B cell (primary cell): Measurements from ENCODE around the gene KIAA1217. TPM values are rescaled to one million over a fixed set of nuclear protein-coding genes. Genes with fewer than 3 reads are reported as not detected.

ENCODE experiments used
- ATAC-seq: fragments of 200-7000 bp; cut with Tn5 transposase; one replicate; pipeline ENCODE4 v1.10.0; 2021; ENCODE audit warnings: low read depth, mild to moderate bottlenecking, moderate number of reproducible peaks, moderate library complexity
- CTCF ChIA-PET: fragments of 350-600 bp; sonication (Branson Sonifier 250); formaldehyde crosslinking; loops from one replicate; lab custom pipeline; 2021; ENCODE audit warnings: antibody characterized with exemption, inconsistent platforms; lab: Charles Lee
- POLR2A ChIA-PET: fragments of 350-600 bp; sonication (Branson Sonifier 250); formaldehyde crosslinking; loops from one replicate; lab custom pipeline; 2021; ENCODE audit warnings: antibody characterized with exemption; lab: Charles Lee
- DNase-seq: peaks from one replicate; pipeline ENCODE4 v3.0.0; 2013
- H2AFZ ChIP-seq: 2 replicates; pipeline ENCODE4 v1.6.1; 2012; ENCODE audit warnings: mild to moderate bottlenecking, low read depth, low read length; ENCODE audit not compliant: insufficient read depth, poor library complexity, severe bottlenecking
- H3K27ac ChIP-seq, 2 donors: 1 replicate in 1 of 2; 2 replicates in 1 of 2; pipeline ENCODE4 v1.5.1; 2012 to 2013; ENCODE audit warnings: low read length in 2 of 2, mild to moderate bottlenecking in 2 of 2, moderate library complexity in 1 of 2
- H3K27me3 ChIP-seq, 4 experiments: fragments of 200-600 bp in 1 of 4; sonication (generic) in 1 of 4; replicated peaks in 1 of 4; 1 replicate in 2 of 4; 2 replicates in 2 of 4; pipeline versions ENCODE4 v1.6.1 to v1.7.0; 2013 to 2016; ENCODE audit warnings: low read length in 3 of 4, mild to moderate bottlenecking in 2 of 4, mixed read lengths in 1 of 4, moderate library complexity in 1 of 4; ENCODE audit not compliant: insufficient read depth in 4 of 4, control insufficient read depth in 3 of 4; ENCODE audit errors: control extremely low read depth in 1 of 4
- H3K36me3 ChIP-seq, 2 experiments: replicated peaks in 1 of 2; 1 replicate in 1 of 2; 2 replicates in 1 of 2; pipeline versions ENCODE4 v1.6.1 to v1.7.1; 2013; ENCODE audit warnings: low read length in 1 of 2; ENCODE audit not compliant: insufficient read depth in 2 of 2, control insufficient read depth in 1 of 2; ENCODE audit errors: control extremely low read depth in 1 of 2, extremely low read depth in 1 of 2
- H3K4me1 ChIP-seq, 2 donors: fragments of 200-600 bp in 1 of 2; sonication (generic) in 1 of 2; 1 replicate in 1 of 2; 2 replicates in 1 of 2; pipeline versions ENCODE4 v1.5.1 to v1.6.1; 2013 to 2017; ENCODE audit warnings: low read length in 2 of 2; ENCODE audit not compliant: control insufficient read depth in 2 of 2, insufficient read depth in 2 of 2
- H3K4me2 ChIP-seq: replicated peaks from 2 replicates; pipeline ENCODE3; 2012; ENCODE audit warnings: mild to moderate bottlenecking, low read depth, low read length; ENCODE audit not compliant: poor library complexity, severe bottlenecking
- H3K4me3 ChIP-seq, 5 experiments: fragments of 200-600 bp in 1 of 5; sonication (generic) in 1 of 5; 1 replicate in 3 of 5; 2 replicates in 2 of 5; pipeline versions ENCODE4 v1.5.1 to v1.7.0; 2011 to 2016; ENCODE audit warnings: low read length in 4 of 5, mild to moderate bottlenecking in 4 of 5, low read depth in 2 of 5, control low read depth in 1 of 5, moderate library complexity in 1 of 5; ENCODE audit not compliant: insufficient read depth in 1 of 5; ENCODE audit errors: control extremely low read depth in 1 of 5, extremely low read depth in 1 of 5
- H3K79me2 ChIP-seq: fragments of 200-600 bp; sonication (generic); one replicate; pipeline ENCODE4 v1.6.0; 2016; ENCODE audit warnings: low read length; ENCODE audit not compliant: control insufficient read depth, insufficient read depth
- H3K9ac ChIP-seq: fragments of 200-600 bp; sonication (generic); 2 replicates; pipeline ENCODE4 v1.6.1; 2017; ENCODE audit warnings: mild to moderate bottlenecking, low read length, moderate library complexity
- H3K9me3 ChIP-seq, 3 donors: one replicate each; pipeline versions ENCODE4 v1.6.1 to v1.7.1; 2013; ENCODE audit warnings: low read length in 2 of 3; ENCODE audit not compliant: control insufficient read depth in 2 of 3, insufficient read depth in 1 of 3; ENCODE audit errors: control extremely low read depth in 1 of 3
- H4K20me1 ChIP-seq: 2 replicates; pipeline ENCODE4 v1.6.0; 2012; ENCODE audit warnings: mild to moderate bottlenecking, low read length; ENCODE audit not compliant: insufficient read depth, control insufficient read depth, poor library complexity, severe bottlenecking
- H3K27ac Mint-ChIP-seq: one replicate; pipeline ENCODE4 v1.8.0; 2021; ENCODE audit warnings: mixed read lengths
- H3K27me3 Mint-ChIP-seq: one replicate; pipeline ENCODE4 v1.8.0; 2021; ENCODE audit warnings: mixed read lengths
- H3K4me1 Mint-ChIP-seq: one replicate; pipeline ENCODE4 v1.8.0; 2021; ENCODE audit warnings: mixed read lengths
- H3K4me3 Mint-ChIP-seq: one replicate; pipeline ENCODE4 v1.8.0; 2021; ENCODE audit warnings: mixed read lengths
- H3K9me3 Mint-ChIP-seq: one replicate; pipeline ENCODE4 v1.8.0; 2022; ENCODE audit warnings: mixed read lengths; ENCODE audit not compliant: insufficient read depth
- EZH2 ChIP-seq: IDR thresholded peaks from 2 replicates; pipeline ENCODE4 v1.6.1; 2012; ENCODE audit warnings: borderline replicate concordance, low read depth, mild to moderate bottlenecking, moderate library complexity, low read length; ENCODE audit not compliant: insufficient read depth, poor library complexity, severe bottlenecking
- WGBS: methylation state at CpG from one replicate; pipeline ENCODE4 v1.1.5; 2013; ENCODE audit warnings: missing lambda C conversion rate; ENCODE audit not compliant: insufficient coverage; 5-methylcytosine and 5-hydroxymethylcytosine counted together
- intact Hi-C: fragments of 100-400 bp; cut with micrococcal nuclease; formaldehyde crosslinking; loops from one replicate; pipeline ENCODE4 v1.10.0; 2022
- polyA plus RNA-seq: library from polyadenylated mRNA; depleted of rRNA; stranded (reverse); fragments of >200 nt; gene quantifications from 2 replicates; pipeline ENCODE4 v1.2.3, GENCODE V29; 2012
- total RNA-seq, 2 donors: library from RNA; stranded (reverse); fragments of 120-200 nt in 1 of 2; gene quantifications; 1 replicate in 1 of 2; 2 replicates in 1 of 2; pipeline versions ENCODE4 v1.2.3 to v1.2.4, GENCODE V29; 2013 to 2022
- TF ChIP-seq, protein P1 (sequence below): fragments of 200-600 bp; IDR thresholded peaks from one replicate; pipeline ENCODE4 v1.8.0; 2022; ENCODE audit warnings: antibody characterized with exemption, mild to moderate bottlenecking

Gene KIAA1217
- total and polyA plus RNA-seq, 2 donors (not counting 1 experiment from before 2014, with no cell fraction given) = 0.67 TPM; not detected in 1

GRCh38 chr10:24408365-24408764, 199.4 kb downstream of the KIAA1217 start:
- ATAC-seq = no peak
- Histone ChIP-seq H3K27me3 (no peaks in the 10 kb centered on the region), H3K4me2 (no peak overlapping the region), H4K20me1 (no peaks in the 10 kb centered on the region), H3K4me3 (no peak overlapping the region), H2AFZ (no peak overlapping the region), H3K36me3 (no peaks in the 10 kb centered on the region), H3K9me3 (no peaks in the 10 kb centered on the region), H3K4me1 (no peaks in the 10 kb centered on the region), H3K79me2 (no peaks in the 10 kb centered on the region), H3K27ac (no peak overlapping the region), H3K9ac (no peak overlapping the region)
- Mint-ChIP-seq H3K4me1 (no peaks in the 10 kb centered on the region), H3K4me3 (no peak overlapping the region), H3K9me3 (no peaks in the 10 kb centered on the region), H3K27me3 (no peaks in the 10 kb centered on the region), H3K27ac (no peak overlapping the region)
- 85% methylated on average over 2 of the region's 2 CpGs for WGBS
- intact Hi-C loops = no loop called here
- ChIA-PET POLR2A (no interaction called here), CTCF (no interaction called here)
- no peak for DNase-seq
- TF ChIP-seq, protein P1, sequence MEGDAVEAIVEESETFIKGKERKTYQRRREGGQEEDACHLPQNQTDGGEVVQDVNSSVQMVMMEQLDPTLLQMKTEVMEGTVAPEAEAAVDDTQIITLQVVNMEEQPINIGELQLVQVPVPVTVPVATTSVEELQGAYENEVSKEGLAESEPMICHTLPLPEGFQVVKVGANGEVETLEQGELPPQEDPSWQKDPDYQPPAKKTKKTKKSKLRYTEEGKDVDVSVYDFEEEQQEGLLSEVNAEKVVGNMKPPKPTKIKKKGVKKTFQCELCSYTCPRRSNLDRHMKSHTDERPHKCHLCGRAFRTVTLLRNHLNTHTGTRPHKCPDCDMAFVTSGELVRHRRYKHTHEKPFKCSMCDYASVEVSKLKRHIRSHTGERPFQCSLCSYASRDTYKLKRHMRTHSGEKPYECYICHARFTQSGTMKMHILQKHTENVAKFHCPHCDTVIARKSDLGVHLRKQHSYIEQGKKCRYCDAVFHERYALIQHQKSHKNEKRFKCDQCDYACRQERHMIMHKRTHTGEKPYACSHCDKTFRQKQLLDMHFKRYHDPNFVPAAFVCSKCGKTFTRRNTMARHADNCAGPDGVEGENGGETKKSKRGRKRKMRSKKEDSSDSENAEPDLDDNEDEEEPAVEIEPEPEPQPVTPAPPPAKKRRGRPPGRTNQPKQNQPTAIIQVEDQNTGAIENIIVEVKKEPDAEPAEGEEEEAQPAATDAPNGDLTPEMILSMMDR = no peak
- no peak for TF ChIP-seq EZH2

DNA sequence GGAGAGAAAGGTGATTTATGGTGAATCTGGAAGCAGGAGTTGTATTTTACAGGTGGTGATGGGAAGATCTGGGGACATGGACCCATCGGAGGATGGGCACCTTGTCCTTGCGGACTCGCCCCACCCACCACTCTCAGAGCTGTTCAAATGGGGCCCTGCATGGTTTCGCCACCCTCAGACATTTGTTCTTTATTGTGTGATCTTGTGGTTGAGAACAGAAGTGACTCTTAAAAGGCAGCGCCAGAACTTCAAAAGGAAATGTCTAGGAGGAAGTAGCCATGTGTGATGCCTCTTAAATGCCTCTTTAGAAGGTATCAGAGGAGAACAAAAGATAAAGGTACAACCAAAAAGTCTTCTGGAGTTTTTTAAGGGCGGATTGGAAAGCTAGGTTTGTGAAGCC, 205.7 kb downstream of the KIAA1217 start:
- 73% methylated on average over 5 of the region's 6 CpGs for WGBS
- TF ChIP-seq, protein P1 = no peak
- no peak for TF ChIP-seq EZH2
- ChIA-PET POLR2A (no interaction called here), CTCF (no interaction called here)
- Histone ChIP-seq H3K4me3 (no peak overlapping the region), H2AFZ (no peak overlapping the region), H3K27ac (no peak overlapping the region), H3K4me1 (no peaks in the 10 kb centered on the region), H3K9me3 (peaks cover 0 to 7% (median 0%) of the 10 kb centered on the region in 3 donors), H3K4me2 (no peak overlapping the region), H3K79me2 (no peaks in the 10 kb centered on the region), H3K27me3 (no peaks in the 10 kb centered on the region), H3K9ac (no peak overlapping the region), H4K20me1 (no peaks in the 10 kb centered on the region), H3K36me3 (no peaks in the 10 kb centered on the region)
- Mint-ChIP-seq H3K9me3 (no peaks in the 10 kb centered on the region), H3K4me1 (no peaks in the 10 kb centered on the region), H3K27ac (no peak overlapping the region), H3K27me3 (no peaks in the 10 kb centered on the region), H3K4me3 (no peak overlapping the region)
- intact Hi-C loops = no loop called here
- DNase-seq = no peak
- no peak for ATAC-seq
